Measurements from ENCODE around the gene ATP9A.

Gene ATP9A

GRCh38 chr20:51635680-51636079 lies 132.5 kb downstream of the ATP9A start:
- no peak for DNase-seq (ENCODE audit: low read depth, low spot score)
- H3K9ac ChIP-seq (ENCODE audit: insufficient read length): no peak overlapping the region
- no peak overlapping the region for H3K27ac ChIP-seq
- TF ChIP-seq POLR2AphosphoS5 (IDR thresholded peaks at IDR 0.05; ENCODE audit: borderline replicate concordance, low read depth, low read length) (no peak), EZH2 (IDR thresholded peaks at IDR 0.05) (no peak), FOXP2 (optimal IDR thresholded peaks at IDR 0.05; ENCODE audit: control extremely low read depth, extremely low read length, insufficient read depth) (no peak)
- H3K9me3 ChIP-seq (ENCODE audit: low read depth, low read length): no peaks in the 10 kb centered on the region
- no peak overlapping the region for H3K4me3 ChIP-seq
- H3K36me3 ChIP-seq (ENCODE audit: insufficient read depth, low read length): no peaks in the 10 kb centered on the region

GRCh38 chr20:51634877-51635276 lies 133.3 kb downstream of the ATP9A start:
- Histone ChIP-seq H3K36me3 (ENCODE audit: insufficient read depth, low read length) (no peaks in the 10 kb centered on the region), H3K9ac (ENCODE audit: insufficient read length) (no peak overlapping the region), H3K9me3 (ENCODE audit: low read depth, low read length) (no peaks in the 10 kb centered on the region), H3K4me3 (no peak overlapping the region), H3K27ac (no peak overlapping the region)
- TF ChIP-seq EZH2 (IDR thresholded peaks at IDR 0.05) (no peak), POLR2AphosphoS5 (IDR thresholded peaks at IDR 0.05; ENCODE audit: borderline replicate concordance, low read depth, low read length) (no peak), FOXP2 (optimal IDR thresholded peaks at IDR 0.05; ENCODE audit: control extremely low read depth, extremely low read length, insufficient read depth) (no peak)
- no peak for DNase-seq (ENCODE audit: low read depth, low spot score)

GRCh38 chr20:51634257-51634656 lies 133.9 kb downstream of the ATP9A start:
- H3K9ac ChIP-seq (ENCODE audit: insufficient read length): no peak overlapping the region
- H3K4me3 ChIP-seq: no peak overlapping the region
- DNase-seq (ENCODE audit: low read depth, low spot score): no peak
- H3K27ac ChIP-seq: no peak overlapping the region
- no peaks in the 10 kb centered on the region for H3K36me3 ChIP-seq (ENCODE audit: insufficient read depth, low read length)
- TF ChIP-seq POLR2AphosphoS5 (IDR thresholded peaks at IDR 0.05; ENCODE audit: borderline replicate concordance, low read depth, low read length): no peak
- TF ChIP-seq FOXP2 (optimal IDR thresholded peaks at IDR 0.05; ENCODE audit: control extremely low read depth, extremely low read length, insufficient read depth): no peak
- TF ChIP-seq EZH2 (IDR thresholded peaks at IDR 0.05): no peak
- H3K9me3 ChIP-seq (ENCODE audit: low read depth, low read length): no peaks in the 10 kb centered on the region

DNA sequence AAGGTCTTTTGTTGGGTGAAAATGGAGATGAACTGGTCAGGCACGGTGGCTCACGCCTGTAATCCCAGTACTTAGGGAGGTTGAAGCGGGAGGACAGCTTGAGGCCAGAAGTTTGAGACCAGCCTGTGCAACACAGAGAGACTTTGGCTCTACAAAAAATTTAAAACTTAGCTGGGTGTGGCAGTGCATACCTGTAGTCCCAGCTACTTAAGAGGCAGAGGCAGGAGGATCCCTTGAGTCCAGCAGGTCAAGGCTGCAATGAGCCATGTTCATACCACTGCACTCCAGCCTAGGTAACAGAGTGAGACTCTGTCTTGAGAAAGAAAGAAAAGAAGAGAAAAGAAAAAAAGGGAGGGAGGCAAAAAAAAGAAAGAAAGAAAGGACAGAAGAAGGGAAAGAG lies 134.8 kb downstream of the ATP9A start:
- H3K9ac ChIP-seq (ENCODE audit: insufficient read length): no peak overlapping the region
- no peak for DNase-seq (ENCODE audit: low read depth, low spot score)
- H3K9me3 ChIP-seq (ENCODE audit: low read depth, low read length): no peaks in the 10 kb centered on the region
- H3K27ac ChIP-seq: no peak overlapping the region
- H3K36me3 ChIP-seq (ENCODE audit: insufficient read depth, low read length): no peaks in the 10 kb centered on the region
- no peak overlapping the region for H3K4me3 ChIP-seq
- TF ChIP-seq FOXP2 (optimal IDR thresholded peaks at IDR 0.05; ENCODE audit: control extremely low read depth, extremely low read length, insufficient read depth) (no peak), EZH2 (IDR thresholded peaks at IDR 0.05) (no peak), POLR2AphosphoS5 (IDR thresholded peaks at IDR 0.05; ENCODE audit: borderline replicate concordance, low read depth, low read length) (no peak)

GRCh38 chr20:51631953-51632352 lies 136.2 kb downstream of the ATP9A start:
- DNase-seq (ENCODE audit: low read depth, low spot score): no peak
- Histone ChIP-seq H3K36me3 (ENCODE audit: insufficient read depth, low read length) (no peaks in the 10 kb centered on the region), H3K4me3 (no peak overlapping the region), H3K9me3 (ENCODE audit: low read depth, low read length) (no peaks in the 10 kb centered on the region), H3K27ac (no peak overlapping the region), H3K9ac (ENCODE audit: insufficient read length) (no peak overlapping the region)
- TF ChIP-seq FOXP2 (optimal IDR thresholded peaks at IDR 0.05; ENCODE audit: control extremely low read depth, extremely low read length, insufficient read depth) (no peak), POLR2AphosphoS5 (IDR thresholded peaks at IDR 0.05; ENCODE audit: borderline replicate concordance, low read depth, low read length) (no peak), EZH2 (IDR thresholded peaks at IDR 0.05) (no peak)

DNA sequence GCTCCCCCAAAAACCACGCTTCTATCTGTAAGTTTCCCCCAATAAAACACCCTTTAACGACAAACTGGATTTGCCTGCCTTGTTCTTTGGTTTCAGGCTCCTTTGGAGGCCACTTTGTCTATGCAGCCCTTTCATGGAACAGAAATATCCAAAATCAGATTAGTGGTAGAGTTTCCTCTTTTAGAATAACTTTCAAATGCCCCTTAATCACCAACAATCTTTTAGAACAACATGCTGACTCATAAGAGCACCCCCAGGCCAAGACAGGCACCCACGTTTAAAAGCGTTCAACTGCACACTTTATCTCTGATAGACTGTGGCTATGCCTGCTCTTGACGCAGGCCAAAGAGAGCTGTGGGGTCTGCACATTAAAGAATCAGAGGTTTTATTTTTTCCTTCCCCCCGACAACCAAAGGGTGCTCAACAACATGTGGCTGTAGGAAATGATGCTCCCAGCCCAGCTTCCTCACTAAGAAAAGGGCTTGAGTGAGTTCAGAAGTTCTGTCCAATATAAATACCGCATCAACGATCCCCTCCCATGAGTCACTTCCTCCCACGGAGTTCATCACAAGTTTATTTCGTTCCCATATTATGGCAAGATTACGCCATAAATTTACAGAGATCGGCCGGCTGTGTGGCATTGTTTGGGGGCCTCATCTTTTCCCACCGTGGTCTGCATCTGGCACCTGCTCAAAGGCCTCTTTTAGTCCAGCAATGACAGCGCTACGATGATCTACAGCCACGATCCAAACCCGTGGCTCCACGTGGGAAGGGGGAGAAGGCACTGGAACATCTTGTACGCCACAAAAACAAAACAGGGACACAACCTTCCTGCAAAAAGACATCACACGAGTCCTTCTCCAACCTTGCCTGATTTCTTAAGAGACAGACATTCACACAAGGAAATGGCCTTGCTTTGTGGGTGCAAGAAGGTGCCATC lies 136.9 kb downstream of the ATP9A start:
- no peaks in the 10 kb centered on the region for H3K9me3 ChIP-seq (ENCODE audit: low read depth, low read length)
- H3K27ac ChIP-seq: no peak overlapping the region
- H3K9ac ChIP-seq (ENCODE audit: insufficient read length): no peak overlapping the region
- no peaks in the 10 kb centered on the region for H3K36me3 ChIP-seq (ENCODE audit: insufficient read depth, low read length)
- TF ChIP-seq EZH2 (IDR thresholded peaks at IDR 0.05) (no peak), POLR2AphosphoS5 (IDR thresholded peaks at IDR 0.05; ENCODE audit: borderline replicate concordance, low read depth, low read length) (no peak), FOXP2 (optimal IDR thresholded peaks at IDR 0.05; ENCODE audit: control extremely low read depth, extremely low read length, insufficient read depth) (no peak)
- no peak for DNase-seq (ENCODE audit: low read depth, low spot score)
- no peak overlapping the region for H3K4me3 ChIP-seq

GRCh38 chr20:51629399-51630058 lies 138.7 kb downstream of the ATP9A start:
- Histone ChIP-seq H3K9ac (ENCODE audit: insufficient read length) (no peak overlapping the region), H3K27ac (no peak overlapping the region), H3K9me3 (ENCODE audit: low read depth, low read length) (no peaks in the 10 kb centered on the region), H3K36me3 (ENCODE audit: insufficient read depth, low read length) (no peaks in the 10 kb centered on the region), H3K4me3 (no peak overlapping the region)
- DNase-seq (ENCODE audit: low read depth, low spot score): no peak
- TF ChIP-seq FOXP2 (optimal IDR thresholded peaks at IDR 0.05; ENCODE audit: control extremely low read depth, extremely low read length, insufficient read depth): no peak
- no peak for TF ChIP-seq EZH2 (IDR thresholded peaks at IDR 0.05)
- no peak for TF ChIP-seq POLR2AphosphoS5 (IDR thresholded peaks at IDR 0.05; ENCODE audit: borderline replicate concordance, low read depth, low read length)

DNA sequence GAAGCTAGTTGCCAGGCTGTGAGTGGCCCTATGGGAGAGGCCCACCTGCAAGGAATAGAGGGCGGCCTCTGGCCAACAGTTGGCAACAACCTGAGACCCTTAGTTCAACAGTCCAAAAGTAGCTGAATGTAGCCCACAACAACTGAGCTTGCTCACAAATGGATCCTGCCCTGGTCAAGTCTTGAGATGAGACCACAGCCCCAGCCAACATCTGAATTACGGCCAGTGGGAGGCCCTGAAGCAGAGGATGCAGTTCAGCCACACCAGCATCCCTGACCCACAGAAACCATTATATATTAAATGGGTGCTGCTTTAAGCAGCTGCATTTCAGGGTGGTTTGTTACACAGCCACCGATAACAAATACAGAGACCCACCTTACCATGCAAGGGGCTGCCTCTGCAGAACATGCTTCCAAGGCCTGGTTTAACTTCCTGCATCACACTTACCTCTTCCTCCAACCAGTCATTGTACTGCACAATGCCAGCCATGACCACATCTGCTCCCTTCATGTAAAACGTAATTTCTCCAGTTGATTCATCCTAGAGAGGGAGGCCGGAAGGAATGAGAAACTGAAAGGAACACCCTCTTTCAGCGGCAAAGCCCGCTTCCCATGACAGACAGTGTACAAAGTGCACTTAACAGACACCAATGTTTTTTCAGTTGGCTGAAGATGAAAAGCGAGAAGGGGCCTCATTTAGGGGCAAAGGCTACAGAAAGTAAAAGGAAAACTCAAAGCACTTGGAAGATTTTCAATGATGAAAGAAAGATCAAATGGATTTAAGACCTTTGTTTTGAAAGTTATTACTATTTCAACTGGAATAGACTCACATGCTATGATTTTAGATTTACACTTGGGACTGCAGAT lies 139.4 kb downstream of the ATP9A start:
- Histone ChIP-seq H3K9ac (ENCODE audit: insufficient read length) (no peak overlapping the region), H3K27ac (no peak overlapping the region), H3K36me3 (ENCODE audit: insufficient read depth, low read length) (no peaks in the 10 kb centered on the region), H3K4me3 (no peak overlapping the region), H3K9me3 (ENCODE audit: low read depth, low read length) (no peaks in the 10 kb centered on the region)
- TF ChIP-seq FOXP2 (optimal IDR thresholded peaks at IDR 0.05; ENCODE audit: control extremely low read depth, extremely low read length, insufficient read depth) (no peak), EZH2 (IDR thresholded peaks at IDR 0.05) (no peak), POLR2AphosphoS5 (IDR thresholded peaks at IDR 0.05; ENCODE audit: borderline replicate concordance, low read depth, low read length) (no peak)
- DNase-seq (ENCODE audit: low read depth, low spot score): no peak

Data from SK-N-MC (cell line).